GM11168 (cell line): ENCODE results near the gene LRRC63.
"Not testable (repeated sequence)": the region's sequence is repeated elsewhere in the genome, so short reads cannot be mapped to it uniquely, and the experiment has no call there.

ENCODE experiments used
- in situ Hi-C: fragments of 300-500 bp; cut with MboI; formaldehyde crosslinking; loops from one replicate; pipeline ENCODE4 v1.12.0; 2022; ENCODE audit warnings: low sequenced_read_pairs; ENCODE audit not compliant: unreplicated experiment

Gene LRRC63

GRCh38 chr13:46220234-46220633 is 8.5 kb downstream of the LRRC63 start:
- in situ Hi-C loops = not testable (repeated sequence)

GRCh38 chr13:46229251-46229650 is 17.5 kb downstream of the LRRC63 start:
- in situ Hi-C loops = no loop called here

GRCh38 chr13:46232281-46232680 is 20.6 kb downstream of the LRRC63 start:
- in situ Hi-C loops = no loop called here

- in situ Hi-C loops = no loop called here
Observed at GRCh38 chr13:46235286-46235685, 23.6 kb downstream of the LRRC63 start.

DNA sequence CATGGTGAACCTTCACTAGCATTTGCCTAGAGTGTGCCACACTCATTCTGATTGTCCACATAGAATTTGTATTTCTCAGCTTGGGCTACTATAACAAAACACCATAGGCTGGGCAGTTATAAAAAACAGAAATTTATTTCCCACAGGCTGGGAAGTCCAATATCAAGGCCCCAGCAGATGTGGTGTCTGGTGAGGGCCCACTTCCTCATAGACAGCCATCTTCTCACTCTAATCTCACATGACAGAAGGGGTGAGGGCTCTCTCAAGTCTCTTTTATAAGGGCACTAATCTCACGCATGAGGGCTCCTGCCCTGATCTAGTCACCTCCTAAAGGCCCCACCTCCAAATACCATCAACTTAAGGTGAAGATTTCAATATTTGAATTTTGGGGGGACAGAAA is 53.6 kb downstream of the LRRC63 start:
- in situ Hi-C loops = no loop called here

GRCh38 chr13:46267166-46267565 is 55.4 kb downstream of the LRRC63 start:
- in situ Hi-C loops = no loop called here

GRCh38 chr13:46270416-46270815 is 58.7 kb downstream of the LRRC63 start:
- in situ Hi-C loops = no loop called here

- in situ Hi-C loops = no loop called here
Observed at GRCh38 chr13:46274094-46274698, 62.5 kb downstream of the LRRC63 start.

DNA sequence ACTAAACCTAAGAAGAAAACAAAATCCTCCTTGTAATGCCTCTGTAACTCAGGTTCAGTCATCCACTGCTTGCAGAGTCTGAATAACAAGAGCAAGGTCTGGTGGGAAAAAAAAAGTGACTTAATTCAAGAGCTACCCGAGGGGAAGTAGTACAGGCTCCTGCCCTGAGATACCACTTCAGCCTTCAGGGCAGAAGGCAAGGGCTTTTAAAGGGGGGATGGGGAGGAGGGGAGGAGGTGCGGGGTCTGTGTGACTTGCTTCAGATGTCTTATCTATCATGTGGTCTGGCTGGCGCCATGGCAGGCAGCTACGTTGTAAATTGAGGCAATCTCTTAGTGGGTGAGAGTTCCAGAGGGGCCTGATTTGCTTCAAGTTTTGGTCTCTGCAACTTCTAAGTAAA is 66.7 kb downstream of the LRRC63 start:
- in situ Hi-C loops = no loop called here

GRCh38 chr13:46281779-46282178 is 70.1 kb downstream of the LRRC63 start:
- in situ Hi-C loops = no loop called here

DNA sequence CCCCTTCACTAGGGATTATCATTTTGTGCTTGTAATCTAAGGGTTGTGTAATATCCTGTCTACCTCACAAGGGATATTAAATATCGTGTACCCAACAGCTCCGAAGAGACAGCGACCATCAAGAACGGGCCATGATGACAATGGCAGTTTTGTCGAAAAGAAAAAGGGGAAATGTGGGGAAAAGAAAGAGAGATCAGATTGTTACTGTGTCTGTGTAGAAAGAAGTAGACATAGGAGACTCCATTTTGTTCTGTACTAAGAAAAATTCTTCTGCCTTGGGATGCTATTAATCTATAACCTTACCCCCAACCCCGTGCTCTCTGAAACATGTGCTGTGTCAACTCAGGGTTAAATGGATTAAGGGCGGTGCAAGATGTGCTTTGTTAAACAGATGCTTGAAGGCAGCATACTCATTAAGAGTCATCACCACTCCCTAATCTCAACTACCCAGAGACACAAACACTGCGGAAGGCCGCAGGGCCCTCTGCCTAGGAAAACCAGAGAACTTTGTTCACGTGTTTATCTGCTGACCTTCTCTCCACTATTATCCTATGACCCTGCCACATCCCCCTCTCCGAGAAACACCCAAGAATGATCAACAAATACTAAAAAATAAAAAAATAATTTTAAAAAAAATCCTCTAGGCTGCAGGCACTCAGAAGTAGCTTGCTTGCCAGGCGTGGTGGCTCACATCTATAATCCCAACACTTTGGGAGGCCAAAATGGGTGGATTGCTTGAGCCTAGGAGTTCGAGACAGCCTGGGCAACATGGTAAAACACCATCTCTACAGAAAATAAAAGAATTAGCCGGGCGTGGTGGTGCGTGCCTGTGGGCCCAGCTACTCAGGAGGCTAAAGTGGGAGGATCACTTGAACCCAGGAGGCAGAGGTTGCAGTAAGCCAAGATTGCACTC is 72.4 kb downstream of the LRRC63 start:
- in situ Hi-C loops = not testable (repeated sequence)

GRCh38 chr13:46286972-46287371 is 75.2 kb downstream of the LRRC63 start:
- in situ Hi-C loops = no loop called here

GRCh38 chr13:46288570-46289259 is 77.0 kb downstream of the LRRC63 start:
- in situ Hi-C loops = no loop called here

DNA sequence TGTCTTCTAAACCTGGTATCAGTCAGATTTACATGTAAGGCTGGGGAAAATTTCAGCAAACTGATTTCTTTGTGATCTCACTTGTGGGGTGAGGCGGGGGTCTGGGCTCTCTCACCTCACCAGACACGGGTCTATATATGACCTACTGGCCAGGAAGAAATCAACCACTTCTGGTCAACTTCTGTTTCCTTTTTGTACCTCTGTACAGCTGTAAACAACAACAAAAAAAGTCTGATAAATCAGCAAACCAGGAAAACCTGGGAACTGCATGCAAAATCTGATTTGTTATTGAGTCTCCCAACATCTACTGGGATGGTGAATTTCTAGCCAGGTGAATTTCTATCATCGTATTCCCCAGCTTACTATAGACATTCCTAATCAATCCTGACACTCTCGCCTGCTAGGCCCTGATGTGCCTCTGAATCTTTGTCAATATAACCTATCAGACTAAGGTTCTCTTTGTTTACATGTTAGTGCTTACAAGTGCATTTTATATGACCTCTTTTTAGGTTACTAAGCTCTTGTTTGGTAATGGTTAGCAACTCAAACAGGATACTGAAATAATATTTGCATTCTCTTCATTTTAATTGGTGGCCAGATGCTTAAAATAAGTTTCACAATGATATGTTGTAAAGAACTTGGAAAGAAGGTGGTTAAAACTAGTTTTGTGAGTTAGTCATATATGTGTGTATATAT is 77.7 kb downstream of the LRRC63 start:
- in situ Hi-C loops = no loop called here

GRCh38 chr13:46290434-46290833 is 78.7 kb downstream of the LRRC63 start:
- in situ Hi-C loops = no loop called here

DNA sequence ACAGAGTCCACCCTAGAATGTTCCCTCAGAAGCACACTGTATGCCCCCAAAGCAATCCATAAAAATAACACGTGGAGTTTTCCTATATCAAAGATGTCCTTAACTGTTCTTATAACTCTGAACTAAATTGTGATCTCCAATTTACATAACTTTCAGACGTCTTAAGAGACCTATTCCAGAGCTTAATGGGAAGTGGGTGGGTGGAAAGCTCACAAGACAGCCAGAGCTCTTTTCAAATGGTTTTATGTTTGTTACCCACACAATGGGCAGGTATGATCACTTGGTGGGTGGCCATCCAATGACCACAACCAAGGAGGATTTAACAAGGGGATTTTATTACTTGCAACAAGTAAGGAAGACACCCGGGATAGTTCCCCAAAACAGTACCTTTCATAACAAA is 81.7 kb downstream of the LRRC63 start:
- in situ Hi-C loops = no loop called here

GRCh38 chr13:46295491-46296114 is 83.9 kb downstream of the LRRC63 start:
- in situ Hi-C loops = no loop called here

- in situ Hi-C loops = no loop called here
Observed at GRCh38 chr13:46296115-46296822, 84.5 kb downstream of the LRRC63 start.

GRCh38 chr13:46296921-46297320 is 85.2 kb downstream of the LRRC63 start:
- in situ Hi-C loops = no loop called here
